ENCODE measurements around the gene SLC6A5. TPM values are rescaled to one million over a fixed set of nuclear protein-coding genes. Genes with fewer than 3 reads are reported as not detected.

The SLC6A5 gene
- total and polyA plus RNA-seq, 9 of the 15 experiments (the other 6 are each of a cell fraction or from before 2014, with no cell fraction given): 0.08 TPM; not detected in 8

DNA sequence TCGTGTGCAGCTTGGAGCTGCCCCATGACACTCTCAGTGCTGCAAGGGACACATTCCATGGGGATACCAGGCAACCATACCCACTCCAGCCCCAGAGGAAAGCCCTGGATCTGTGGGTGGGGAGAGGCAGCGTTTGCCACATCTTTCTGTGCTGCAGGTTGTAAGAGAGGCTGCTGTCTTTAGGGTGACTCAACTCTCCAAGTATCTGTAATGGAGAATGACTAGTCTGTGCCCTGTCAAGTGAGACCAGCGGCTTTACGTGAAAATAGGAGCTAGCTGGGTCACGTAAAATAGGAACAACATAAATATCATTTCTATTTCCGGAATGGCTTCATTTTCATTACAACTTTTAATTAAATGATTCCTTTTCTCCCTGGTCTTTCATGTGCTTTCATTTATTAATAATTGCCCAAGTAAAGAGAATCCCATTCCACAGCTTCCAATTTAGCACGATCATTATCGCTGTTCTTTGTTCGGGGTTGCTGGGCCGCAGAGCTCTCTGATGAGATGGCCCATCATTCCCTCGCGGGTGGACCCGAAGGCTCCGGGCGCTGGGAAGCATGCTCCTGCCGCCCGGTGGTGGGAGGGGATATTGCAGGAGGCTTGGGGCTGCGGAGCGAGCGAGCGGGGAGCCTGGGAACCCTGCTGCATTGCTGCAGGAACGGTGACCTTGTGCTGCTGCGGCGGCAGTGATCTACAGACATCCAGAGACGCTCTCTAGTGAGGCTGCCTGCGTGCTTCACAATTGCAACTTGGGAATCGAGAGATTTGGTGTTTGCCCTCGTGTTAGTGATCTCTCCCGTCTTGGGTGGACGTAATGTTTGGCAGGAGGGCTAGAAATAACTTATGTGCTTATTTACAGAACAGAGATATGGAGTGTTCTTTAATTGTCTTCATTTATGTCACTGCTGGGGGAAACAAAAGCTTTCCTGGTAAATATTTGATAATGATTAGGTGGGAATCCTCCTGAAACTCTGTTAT lies 10.6 kb downstream of the SLC6A5 start (continued):
- no peak for TF ChIP-seq MGA (IDR thresholded peaks at IDR 0.05)
- no peak for TF ChIP-seq ZFX (CRISPR knock-in tag; IDR thresholded peaks at IDR 0.05)
- TF ChIP-seq RAD21 (CRISPR knock-in tag; conservative IDR thresholded peaks at IDR 0.05 in 1 of 2, IDR thresholded peaks at IDR 0.05 in 1 of 2): peak; percentile 92 to 93
- TF ChIP-seq JUND (IDR thresholded peaks at IDR 0.05; ENCODE audit: borderline replicate concordance, low read depth, low read length): peak; percentile 52; the same call in 1 of the 2 replicates
- no peak; the same call in 2 of the 3 replicates for TF ChIP-seq JUND (tag; IDR thresholded peaks at IDR 0.05; ENCODE audit: borderline replicate concordance, low read depth, low read length)
- TF ChIP-seq CTBP1 (IDR thresholded peaks at IDR 0.05; ENCODE audit: borderline replicate concordance): peak; percentile 60; the same call in 1 of the 2 replicates

Data from K562 (cell line).